Loucy (cell line): ENCODE data around the gene SUCLG2.
A peak's percentile ranks its signal among the peaks of the same experiment; 100 is the strongest.

Experiments
- H2AFZ ChIP-seq: fragments of 200-600 bp; sonication (generic); 2 replicates; pipeline ENCODE4 v1.6.0; 2016; ENCODE audit warnings: antibody characterized with exemption, mild to moderate bottlenecking, low read length, moderate library complexity
- H3F3A ChIP-seq: fragments of 200-600 bp; 2 replicates; pipeline ENCODE4 v1.6.0; 2016; ENCODE audit warnings: antibody characterized with exemption, low read depth, mild to moderate bottlenecking
- H3K27me3 ChIP-seq: fragments of 200-600 bp; sonication (generic); 2 replicates; pipeline ENCODE4 v1.6.1; 2014; ENCODE audit warnings: low read length, mild to moderate bottlenecking; ENCODE audit not compliant: insufficient read depth, poor library complexity, severe bottlenecking
- H3K36me3 ChIP-seq: fragments of 200-600 bp; sonication (generic); 2 replicates; pipeline ENCODE4 v1.6.1; 2016; ENCODE audit warnings: low read length; ENCODE audit not compliant: insufficient read depth
- H3K4me1 ChIP-seq: fragments of 200-600 bp; sonication (generic); 2 replicates; pipeline ENCODE4 v1.5.1; 2014; ENCODE audit warnings: low read length, mild to moderate bottlenecking; ENCODE audit not compliant: insufficient read depth, poor library complexity, severe bottlenecking
- H3K4me2 ChIP-seq: fragments of 200-600 bp; sonication (generic); 2 replicates; pipeline ENCODE4 v1.6.0; 2014; ENCODE audit warnings: antibody characterized with exemption, low read length, low read depth, mild to moderate bottlenecking; ENCODE audit not compliant: poor library complexity, severe bottlenecking
- H3K4me3 ChIP-seq: fragments of 200-600 bp; sonication (generic); 2 replicates; pipeline ENCODE4 v1.5.1; 2014; ENCODE audit warnings: low read length, mild to moderate bottlenecking, mixed read lengths; ENCODE audit not compliant: poor library complexity, severe bottlenecking
- H3K79me2 ChIP-seq: fragments of 200-600 bp; sonication (generic); 2 replicates; pipeline ENCODE4 v1.6.1; 2014; ENCODE audit warnings: low read length; ENCODE audit not compliant: insufficient read depth
- H3K9ac ChIP-seq: fragments of 200-600 bp; sonication (generic); 2 replicates; pipeline ENCODE4 v1.6.0; 2014; ENCODE audit warnings: mild to moderate bottlenecking, low read depth, low read length, moderate library complexity; ENCODE audit not compliant: poor library complexity, severe bottlenecking
- H3K9me2 ChIP-seq: fragments of 200-600 bp; sonication (generic); replicated peaks from 2 replicates; pipeline ENCODE4 v1.6.1; 2016; ENCODE audit warnings: low read depth, low read length, mixed read lengths
- H3K9me3 ChIP-seq: fragments of 200-600 bp; sonication (generic); 2 replicates; pipeline ENCODE4 v1.6.1; 2014; ENCODE audit warnings: mild to moderate bottlenecking, antibody characterized with exemption, low read length, low read depth; ENCODE audit not compliant: insufficient read depth
- H4K20me1 ChIP-seq: fragments of 200-600 bp; sonication (generic); 2 replicates; pipeline ENCODE4 v1.6.0; 2014; ENCODE audit warnings: antibody characterized with exemption, low read length, mild to moderate bottlenecking; ENCODE audit not compliant: insufficient read depth, poor library complexity, severe bottlenecking
- CTCF ChIP-seq: fragments of 200-600 bp; sonication (generic); conservative IDR thresholded peaks from 2 replicates; pipeline ENCODE4 v1.5.1; 2014; ENCODE audit warnings: mild to moderate bottlenecking, antibody characterized with exemption, low read length
- EZH2phosphoT487 ChIP-seq: fragments of 200-600 bp; IDR thresholded peaks from 2 replicates; pipeline ENCODE4 v1.6.1; 2018; ENCODE audit warnings: antibody characterized with exemption, mild to moderate bottlenecking, moderate library complexity, borderline replicate concordance

The SUCLG2 gene

GRCh38 chr3:67384760-67385397 is 269.5 kb downstream of the SUCLG2 start:
- Histone ChIP-seq H3K79me2 (no peaks in the 10 kb centered on the region), H3F3A (no peaks in the 10 kb centered on the region), H3K9ac (no peak overlapping the region), H4K20me1 (no peaks in the 10 kb centered on the region), H3K27me3 (no peaks in the 10 kb centered on the region), H3K36me3 (no peaks in the 10 kb centered on the region), H3K4me3 (no peak overlapping the region), H3K9me2 (no peaks in the 10 kb centered on the region), H2AFZ (no peak overlapping the region), H3K9me3 (no peaks in the 10 kb centered on the region), H3K4me1 (no peaks in the 10 kb centered on the region), H3K4me2 (no peak overlapping the region)
- TF ChIP-seq EZH2phosphoT487 (no peak), CTCF (peak; percentile 88)

- Histone ChIP-seq H3K27me3 (no peaks in the 10 kb centered on the region), H3K79me2 (no peaks in the 10 kb centered on the region), H3K36me3 (no peaks in the 10 kb centered on the region), H4K20me1 (no peaks in the 10 kb centered on the region), H3F3A (no peaks in the 10 kb centered on the region), H3K4me3 (no peak overlapping the region), H3K4me2 (no peak overlapping the region), H3K9me2 (no peaks in the 10 kb centered on the region), H2AFZ (no peak overlapping the region), H3K4me1 (no peaks in the 10 kb centered on the region), H3K9me3 (no peaks in the 10 kb centered on the region), H3K9ac (no peak overlapping the region)
- TF ChIP-seq EZH2phosphoT487 (no peak), CTCF (no peak)
Measured at GRCh38 chr3:67384016-67384415, 270.4 kb downstream of the SUCLG2 start.

DNA sequence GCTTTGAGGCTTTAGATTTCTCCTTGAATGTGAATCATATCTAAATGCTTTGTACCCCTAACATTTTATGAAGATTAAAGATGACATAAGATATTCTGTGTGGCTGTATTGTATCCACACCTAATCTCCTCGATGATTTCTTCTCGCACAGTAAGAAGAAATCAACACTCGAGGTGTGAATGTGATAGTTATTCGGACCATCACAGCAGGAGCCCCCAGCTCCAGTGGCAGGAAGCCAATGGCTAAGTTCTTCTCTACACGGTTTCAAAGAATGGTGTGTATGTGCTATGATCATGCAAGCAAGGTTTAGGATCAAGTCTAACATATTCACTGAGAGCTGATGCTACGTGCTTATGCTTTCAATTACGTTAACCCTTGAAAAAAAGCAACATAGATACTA is 271.0 kb downstream of the SUCLG2 start:
- H3K4me1 ChIP-seq: no peaks in the 10 kb centered on the region
- H3K9me3 ChIP-seq: no peaks in the 10 kb centered on the region
- no peak overlapping the region for H3K4me2 ChIP-seq
- no peaks in the 10 kb centered on the region for H3F3A ChIP-seq
- H3K36me3 ChIP-seq: no peaks in the 10 kb centered on the region
- H3K4me3 ChIP-seq: no peak overlapping the region
- no peak for TF ChIP-seq EZH2phosphoT487
- no peak for TF ChIP-seq CTCF
- no peaks in the 10 kb centered on the region for H3K79me2 ChIP-seq
- no peaks in the 10 kb centered on the region for H3K9me2 ChIP-seq
- no peak overlapping the region for H3K9ac ChIP-seq
- no peaks in the 10 kb centered on the region for H3K27me3 ChIP-seq
- no peaks in the 10 kb centered on the region for H4K20me1 ChIP-seq
- no peak overlapping the region for H2AFZ ChIP-seq
